ENCODE data around the gene CHRNE.

DNA sequence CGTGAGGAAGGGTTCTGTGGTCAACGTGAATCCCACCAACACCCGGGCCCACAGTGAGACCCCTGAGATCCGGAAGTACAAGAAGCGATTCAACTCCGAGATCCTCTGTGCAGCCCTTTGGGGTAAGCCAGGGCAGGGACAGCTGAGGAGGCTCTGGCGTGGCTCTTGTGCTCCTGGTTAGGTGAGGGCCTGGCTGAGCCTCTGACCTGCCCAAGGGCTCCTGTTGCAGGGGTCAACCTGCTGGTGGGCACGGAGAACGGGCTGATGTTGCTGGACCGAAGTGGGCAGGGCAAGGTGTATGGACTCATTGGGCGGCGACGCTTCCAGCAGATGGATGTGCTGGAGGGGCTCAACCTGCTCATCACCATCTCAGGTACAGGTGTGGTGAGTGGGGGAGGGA, 7.8 kb downstream of the CHRNE start:
- TF ChIP-seq, protein P1, sequence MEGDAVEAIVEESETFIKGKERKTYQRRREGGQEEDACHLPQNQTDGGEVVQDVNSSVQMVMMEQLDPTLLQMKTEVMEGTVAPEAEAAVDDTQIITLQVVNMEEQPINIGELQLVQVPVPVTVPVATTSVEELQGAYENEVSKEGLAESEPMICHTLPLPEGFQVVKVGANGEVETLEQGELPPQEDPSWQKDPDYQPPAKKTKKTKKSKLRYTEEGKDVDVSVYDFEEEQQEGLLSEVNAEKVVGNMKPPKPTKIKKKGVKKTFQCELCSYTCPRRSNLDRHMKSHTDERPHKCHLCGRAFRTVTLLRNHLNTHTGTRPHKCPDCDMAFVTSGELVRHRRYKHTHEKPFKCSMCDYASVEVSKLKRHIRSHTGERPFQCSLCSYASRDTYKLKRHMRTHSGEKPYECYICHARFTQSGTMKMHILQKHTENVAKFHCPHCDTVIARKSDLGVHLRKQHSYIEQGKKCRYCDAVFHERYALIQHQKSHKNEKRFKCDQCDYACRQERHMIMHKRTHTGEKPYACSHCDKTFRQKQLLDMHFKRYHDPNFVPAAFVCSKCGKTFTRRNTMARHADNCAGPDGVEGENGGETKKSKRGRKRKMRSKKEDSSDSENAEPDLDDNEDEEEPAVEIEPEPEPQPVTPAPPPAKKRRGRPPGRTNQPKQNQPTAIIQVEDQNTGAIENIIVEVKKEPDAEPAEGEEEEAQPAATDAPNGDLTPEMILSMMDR (conservative IDR thresholded peaks at IDR 0.05 in 1 of 2, IDR thresholded peaks at IDR 0.05 in 1 of 2; ENCODE audit: low read depth in 1 of 2, low read length in 2 of 2), result no peak
- no peak for TF ChIP-seq EZH2 (IDR thresholded peaks at IDR 0.05; ENCODE audit: low read length, missing control alignments)

All from fibroblast of lung (primary cell).